Psoas muscle (tissue), 8 donors: ENCODE measurements around the gene PARVG. TPM values are rescaled to one million over a fixed set of nuclear protein-coding genes. Genes with fewer than 3 reads are reported as not detected.

Source experiments
- ATAC-seq, 4 donors: fragments of 200-7000 bp; cut with Tn5 transposase; one replicate each; pipeline ENCODE4 v1.9.1; 2020; ENCODE audit warnings: moderate library complexity in 3 of 4, mild to moderate bottlenecking in 2 of 4
- DNase-seq, 2 donors: peaks; one replicate each; pipeline ENCODE4 v3.0.0-alpha.2; 2020
- H3K27ac ChIP-seq: fragments of 200-600 bp; one replicate; pipeline ENCODE4 v1.8.0; 2022
- H3K27me3 ChIP-seq, 3 donors: fragments of 200-600 bp in 1 of 3; one replicate each; pipeline versions ENCODE4 v1.6.1 to v1.8.0; 2013 to 2022; ENCODE audit warnings: low read length in 2 of 3, mild to moderate bottlenecking in 2 of 3, moderate library complexity in 1 of 3; ENCODE audit not compliant: insufficient read depth in 3 of 3
- H3K36me3 ChIP-seq, 2 donors: fragments of 200-600 bp in 1 of 2; one replicate each; pipeline versions ENCODE4 v1.6.1 to v1.8.0; 2013 to 2022; ENCODE audit warnings: low read depth in 1 of 2, mild to moderate bottlenecking in 1 of 2, moderate library complexity in 1 of 2; ENCODE audit not compliant: insufficient read depth in 1 of 2
- H3K4me1 ChIP-seq: fragments of 200-600 bp; one replicate; pipeline ENCODE4 v1.8.0; 2022
- H3K4me3 ChIP-seq: fragments of 200-600 bp; one replicate; pipeline ENCODE4 v1.8.0; 2022; ENCODE audit warnings: mild to moderate bottlenecking
- H3K9me3 ChIP-seq: fragments of 200-600 bp; one replicate; pipeline ENCODE4 v1.8.0; 2022
- CTCF ChIP-seq: fragments of 200-600 bp; IDR thresholded peaks from one replicate; pipeline ENCODE4 v1.8.0; 2022; ENCODE audit warnings: antibody characterized with exemption
- WGBS, 3 donors: extraction: QIAGEN DNeasy Blood & Tissue Kit; methylation state at CpG; one replicate each; pipeline versions ENCODE4 v1.1.6 to v1.1.7; 2013; 5-methylcytosine and 5-hydroxymethylcytosine counted together
- intact Hi-C, 2 donors: fragments of 100-400 bp; cut with DNase I; formaldehyde crosslinking; loops; one replicate each; pipeline versions ENCODE4 v1.11.0 to v1.14.2; 2022
- polyA plus RNA-seq, 3 donors: library from polyadenylated mRNA; stranded (reverse); fragments of 200-250 nt; gene quantifications; one replicate each; pipeline ENCODE4 v1.2.3, GENCODE V29; 2013
- total RNA-seq, 4 donors: library from RNA; stranded (reverse); fragmentation: NEBNext Ultra II Directional in 2 of 4; extraction: Animal tissue kit (Norgen Biotek cat#: 25700) in 2 of 4; gene quantifications; one replicate each; pipeline versions ENCODE4 v1.2.1 to v1.2.4, GENCODE V29; 2021 to 2023
- donor health status: healthy with polysubstance abuse.
- donor health status: DM: no; HTN: no; CAD: no; lungs with moderate emphysema.
- donor health status: Bipolar disorder and iron deficiency.
- donor health status: healthy.
- donor health status: DM: yes; HTN: yes; CAD: no.
- donor health status: DM: no; HTN: no; CAD: no.
- donor health status: DM: no; HTN: no; CAD: no.
- donor health status: DM: yes; HTN: yes; CAD: no.

PARVG gene
- total and polyA plus RNA-seq, 7 donors, result 0.77 to 3.2 (median 1.5) TPM

- 62 to 68% (median 64%) methylated on average over 8 of the region's 8 CpGs for WGBS, 3 donors
- no peaks in the 10 kb centered on the region for H3K36me3 ChIP-seq
- no peak for TF ChIP-seq CTCF
- H3K4me1 ChIP-seq, result no peaks in the 10 kb centered on the region
- intact Hi-C loops, result no loop called here
- H3K27ac ChIP-seq, result no peak overlapping the region
- H3K9me3 ChIP-seq, result no peaks in the 10 kb centered on the region
- ATAC-seq, result no peak
- no peak overlapping the region for H3K4me3 ChIP-seq
- peaks cover 0 to 8% (median 2%) of the 10 kb centered on the region in 3 donors for H3K27me3 ChIP-seq
- no peak for DNase-seq
Observed at GRCh38 chr22:44206696-44207095, 26.0 kb downstream of the PARVG start.

GRCh38 chr22:44207173-44207980 lies 26.7 kb downstream of the PARVG start:
- no peak overlapping the region for H3K4me3 ChIP-seq
- peaks cover 0 to 2% (median 2%) of the 10 kb centered on the region in 3 donors for H3K27me3 ChIP-seq
- H3K27ac ChIP-seq, result no peak overlapping the region
- TF ChIP-seq CTCF, result no peak
- no peaks in the 10 kb centered on the region for H3K36me3 ChIP-seq
- H3K9me3 ChIP-seq, result no peaks in the 10 kb centered on the region
- ATAC-seq, result no peak
- WGBS, 3 donors, result 80 to 91% (median 86%) methylated on average over 12 to 16 of the region's 16 CpGs
- DNase-seq, result no peak
- intact Hi-C loops, result no loop called here
- H3K4me1 ChIP-seq, result peaks cover 3% of the 10 kb centered on the region

GRCh38 chr22:44207981-44208317 lies 27.2 kb downstream of the PARVG start:
- no peak overlapping the region for H3K4me3 ChIP-seq
- peaks cover 6% of the 10 kb centered on the region for H3K4me1 ChIP-seq
- H3K27me3 ChIP-seq, result peaks cover 0 to 2% (median 0%) of the 10 kb centered on the region in 3 donors
- H3K27ac ChIP-seq, result no peak overlapping the region
- H3K36me3 ChIP-seq, result no peaks in the 10 kb centered on the region
- no peak for ATAC-seq
- intact Hi-C loops, result no loop called here
- H3K9me3 ChIP-seq, result no peaks in the 10 kb centered on the region
- DNase-seq, result no peak
- TF ChIP-seq CTCF, result no peak
- WGBS, 3 donors, result 73 to 81% (median 73%) methylated on average over 4 of the region's 4 CpGs

- 88 to 96% (median 89%) methylated on average over 3 of the region's 3 CpGs for WGBS, 3 donors
- TF ChIP-seq CTCF, result no peak
- intact Hi-C loops, result no loop called here
Observed at GRCh38 chr22:44209343-44209742, 28.6 kb downstream of the PARVG start.

GRCh38 chr22:44210722-44211121 lies 30.0 kb downstream of the PARVG start:
- TF ChIP-seq CTCF, result no peak
- intact Hi-C loops, result no loop called here
- DNase-seq, result no peak
- 66 to 71% (median 68%) methylated on average over 4 of the region's 4 CpGs for WGBS, 3 donors
- Histone ChIP-seq H3K36me3 (no peaks in the 10 kb centered on the region), H3K4me3 (no peak overlapping the region), H3K9me3 (no peaks in the 10 kb centered on the region), H3K27ac (no peak overlapping the region), H3K27me3 (peaks cover 0 to 4% (median 0%) of the 10 kb centered on the region in 3 donors), H3K4me1 (peaks cover 6% of the 10 kb centered on the region)
- ATAC-seq, result no peak

More at GRCh38 chr22:44209343-44209742, 28.6 kb downstream of the PARVG start:
- Histone ChIP-seq H3K27me3 (peaks cover 0 to 2% (median 0%) of the 10 kb centered on the region in 3 donors), H3K9me3 (no peaks in the 10 kb centered on the region), H3K27ac (no peak overlapping the region), H3K4me1 (peaks cover 6% of the 10 kb centered on the region), H3K4me3 (no peak overlapping the region), H3K36me3 (no peaks in the 10 kb centered on the region)
- ATAC-seq, result no peak
- no peak for DNase-seq
